ENCODE results near the gene LYSMD4.

DNA sequence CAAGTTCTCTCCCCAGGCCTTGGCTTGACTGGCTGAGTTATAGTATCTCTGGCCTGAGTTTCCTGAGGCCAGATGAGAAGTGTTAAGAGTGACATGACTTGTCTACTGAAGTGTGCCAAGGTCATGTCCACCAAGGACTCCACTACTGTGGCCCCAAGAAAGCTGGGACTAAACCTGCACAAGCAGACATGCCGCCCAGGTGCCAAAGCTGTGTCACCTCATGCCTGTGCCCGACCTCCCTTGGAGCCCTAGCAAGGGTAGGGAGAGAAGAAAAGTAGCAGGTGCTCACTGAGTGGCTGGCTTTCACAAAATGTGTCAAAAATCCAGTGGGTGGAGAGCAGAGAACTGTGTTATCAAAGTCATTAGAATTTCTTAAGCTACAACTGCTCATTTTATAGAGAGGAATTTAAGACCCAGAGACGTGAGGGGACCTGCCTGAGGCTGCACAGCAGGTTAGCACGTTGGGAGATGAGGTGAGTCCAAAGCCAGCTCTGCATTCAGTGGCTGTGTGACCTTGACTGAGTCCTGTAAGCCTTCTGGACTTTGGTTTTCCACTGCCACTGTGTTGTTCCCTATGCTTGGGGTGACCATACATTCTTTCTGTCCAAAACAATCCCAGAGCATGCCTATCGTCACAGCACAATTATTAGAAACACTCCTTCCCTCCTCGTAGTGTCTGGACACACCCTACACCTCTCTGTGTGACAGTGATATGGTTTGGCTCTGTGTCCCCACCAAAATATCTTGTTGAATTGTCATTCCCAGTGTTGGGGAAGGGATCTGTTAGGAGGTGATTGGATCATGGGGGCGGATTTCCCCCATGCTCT lies 5.0 kb upstream of the LYSMD4 start:
- TF ChIP-seq FOXJ3 (CRISPR knock-in tag; IDR thresholded peaks at IDR 0.05; ENCODE audit: borderline replicate concordance) (no peak), CREM (CRISPR knock-in tag; IDR thresholded peaks at IDR 0.05) (no peak), ZNF138 (CRISPR knock-in tag; conservative IDR thresholded peaks at IDR 0.05) (no peak), NR3C1 (CRISPR knock-in tag; conservative IDR thresholded peaks at IDR 0.05; ENCODE audit: low read depth) (no peak)
- TF ChIP-seq, protein P1, sequence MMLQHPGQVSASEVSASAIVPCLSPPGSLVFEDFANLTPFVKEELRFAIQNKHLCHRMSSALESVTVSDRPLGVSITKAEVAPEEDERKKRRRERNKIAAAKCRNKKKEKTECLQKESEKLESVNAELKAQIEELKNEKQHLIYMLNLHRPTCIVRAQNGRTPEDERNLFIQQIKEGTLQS (CRISPR knock-in tag; conservative IDR thresholded peaks at IDR 0.05): no peak
- TF ChIP-seq, protein P2, sequence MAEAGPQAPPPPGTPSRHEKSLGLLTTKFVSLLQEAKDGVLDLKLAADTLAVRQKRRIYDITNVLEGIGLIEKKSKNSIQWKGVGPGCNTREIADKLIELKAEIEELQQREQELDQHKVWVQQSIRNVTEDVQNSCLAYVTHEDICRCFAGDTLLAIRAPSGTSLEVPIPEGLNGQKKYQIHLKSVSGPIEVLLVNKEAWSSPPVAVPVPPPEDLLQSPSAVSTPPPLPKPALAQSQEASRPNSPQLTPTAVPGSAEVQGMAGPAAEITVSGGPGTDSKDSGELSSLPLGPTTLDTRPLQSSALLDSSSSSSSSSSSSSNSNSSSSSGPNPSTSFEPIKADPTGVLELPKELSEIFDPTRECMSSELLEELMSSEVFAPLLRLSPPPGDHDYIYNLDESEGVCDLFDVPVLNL (CRISPR knock-in tag; IDR thresholded peaks at IDR 0.05; ENCODE audit: borderline replicate concordance, low read depth): no peak
- TF ChIP-seq, protein P3, sequence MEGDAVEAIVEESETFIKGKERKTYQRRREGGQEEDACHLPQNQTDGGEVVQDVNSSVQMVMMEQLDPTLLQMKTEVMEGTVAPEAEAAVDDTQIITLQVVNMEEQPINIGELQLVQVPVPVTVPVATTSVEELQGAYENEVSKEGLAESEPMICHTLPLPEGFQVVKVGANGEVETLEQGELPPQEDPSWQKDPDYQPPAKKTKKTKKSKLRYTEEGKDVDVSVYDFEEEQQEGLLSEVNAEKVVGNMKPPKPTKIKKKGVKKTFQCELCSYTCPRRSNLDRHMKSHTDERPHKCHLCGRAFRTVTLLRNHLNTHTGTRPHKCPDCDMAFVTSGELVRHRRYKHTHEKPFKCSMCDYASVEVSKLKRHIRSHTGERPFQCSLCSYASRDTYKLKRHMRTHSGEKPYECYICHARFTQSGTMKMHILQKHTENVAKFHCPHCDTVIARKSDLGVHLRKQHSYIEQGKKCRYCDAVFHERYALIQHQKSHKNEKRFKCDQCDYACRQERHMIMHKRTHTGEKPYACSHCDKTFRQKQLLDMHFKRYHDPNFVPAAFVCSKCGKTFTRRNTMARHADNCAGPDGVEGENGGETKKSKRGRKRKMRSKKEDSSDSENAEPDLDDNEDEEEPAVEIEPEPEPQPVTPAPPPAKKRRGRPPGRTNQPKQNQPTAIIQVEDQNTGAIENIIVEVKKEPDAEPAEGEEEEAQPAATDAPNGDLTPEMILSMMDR (IDR thresholded peaks at IDR 0.05): no peak
